D341Med (cell line): ENCODE measurements around the gene ULBP2.
"Not testable (repeated sequence)": the region's sequence is repeated elsewhere in the genome, so short reads cannot be mapped to it uniquely, and the experiment has no call there.

Experiments
- DNase-seq: peaks from one replicate; pipeline ENCODE4 v3.0.0; 2012; ENCODE audit warnings: low spot score

Gene ULBP2

GRCh38 chr6:149969635-149970034 is 27.8 kb downstream of the ULBP2 start:
- DNase-seq, result no peak

- not testable (repeated sequence) for DNase-seq
These were observed 32.6 kb downstream of the ULBP2 start for GRCh38 chr6:149974394-149974793.

GRCh38 chr6:149974825-149975224 is 33.0 kb downstream of the ULBP2 start:
- DNase-seq, result no peak

- no peak for DNase-seq
These were observed 33.6 kb downstream of the ULBP2 start for GRCh38 chr6:149975400-149975799.

GRCh38 chr6:149977221-149977620 is 35.4 kb downstream of the ULBP2 start:
- DNase-seq, result no peak

GRCh38 chr6:149978610-149979009 is 36.8 kb downstream of the ULBP2 start:
- no peak for DNase-seq

- no peak for DNase-seq
These were observed 37.5 kb downstream of the ULBP2 start for GRCh38 chr6:149979293-149979692.

GRCh38 chr6:149983145-149983544 is 41.3 kb downstream of the ULBP2 start:
- DNase-seq, result no peak

GRCh38 chr6:149984773-149985172 is 43.0 kb downstream of the ULBP2 start:
- DNase-seq, result no peak

- DNase-seq, result no peak
These were observed 43.7 kb downstream of the ULBP2 start for GRCh38 chr6:149985481-149985937.

GRCh38 chr6:149987602-149988107 is 45.8 kb downstream of the ULBP2 start:
- DNase-seq, result no peak

GRCh38 chr6:149988550-149989346 is 46.9 kb downstream of the ULBP2 start:
- DNase-seq, result no peak

- no peak for DNase-seq
These were observed 48.4 kb downstream of the ULBP2 start for GRCh38 chr6:149990212-149990660.

- peak; percentile 61 for DNase-seq
These were observed 49.1 kb downstream of the ULBP2 start for GRCh38 chr6:149990661-149991471.

- DNase-seq, result not testable (repeated sequence)
These were observed 49.6 kb downstream of the ULBP2 start for GRCh38 chr6:149991472-149991795.

GRCh38 chr6:149991838-149992237 is 50.0 kb downstream of the ULBP2 start:
- DNase-seq, result no peak

- no peak for DNase-seq
These were observed 53.5 kb downstream of the ULBP2 start for GRCh38 chr6:149995235-149995750.

- no peak for DNase-seq
These were observed 54.2 kb downstream of the ULBP2 start for GRCh38 chr6:149995971-149996370.
